ENCODE results near the gene TMEM273.

Gene TMEM273

DNA sequence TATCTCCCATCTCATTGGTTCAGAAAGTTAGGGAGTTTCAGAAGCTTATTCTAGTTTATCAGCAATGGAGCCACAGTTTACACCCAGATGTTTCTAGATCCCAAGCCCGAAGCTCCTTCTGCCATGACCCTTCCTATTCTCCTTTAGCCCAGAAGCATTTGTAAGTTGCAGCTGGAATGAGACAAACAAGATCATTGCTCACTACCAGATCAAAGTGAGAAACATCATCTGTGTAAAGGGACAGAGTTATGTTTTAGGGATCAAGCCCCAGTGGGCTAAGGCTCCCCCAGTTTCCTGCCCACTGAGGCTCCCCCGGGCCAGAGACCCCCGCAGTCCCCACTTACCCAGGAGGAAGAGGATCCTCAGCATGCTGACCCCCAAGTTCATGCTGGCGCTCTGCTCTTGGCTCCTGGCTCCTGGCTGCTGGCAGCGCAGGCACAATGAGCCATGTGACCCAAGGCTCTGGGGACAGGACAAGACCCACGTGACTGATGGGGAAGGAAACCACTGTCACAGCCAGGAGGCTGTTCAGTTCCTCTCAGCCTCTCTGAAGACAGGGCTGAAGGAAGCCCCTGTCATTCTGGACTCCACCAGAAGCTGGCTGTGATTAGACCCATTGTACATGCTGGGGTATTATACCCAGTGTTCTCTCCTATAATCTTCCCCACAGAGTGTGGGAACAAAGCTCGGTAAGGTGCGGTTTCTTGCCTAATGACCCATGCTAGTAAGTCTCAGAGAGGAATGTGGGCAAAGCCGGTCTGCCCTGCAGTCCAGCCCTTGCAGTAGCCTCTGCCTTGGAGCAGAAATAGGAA lies at the start of gene TMEM273:
Gene TMEM273 (minus strand): TSS at position 442 of the 812 bp plus-strand sequence. CDS start 55 bp downstream, at position 387.
- DNase-seq, result no peak

- no peak for DNase-seq
Observed at GRCh38 chr10:49237985-49238384, 49.8 kb upstream of the TMEM273 start.

GRCh38 chr10:49235392-49235791 lies 47.2 kb upstream of the TMEM273 start:
- DNase-seq, result no peak

- DNase-seq, result no peak
Observed at GRCh38 chr10:49231086-49231820, 43.1 kb upstream of the TMEM273 start.

- DNase-seq, result no peak
Observed at GRCh38 chr10:49230004-49230403, 41.8 kb upstream of the TMEM273 start.

DNA sequence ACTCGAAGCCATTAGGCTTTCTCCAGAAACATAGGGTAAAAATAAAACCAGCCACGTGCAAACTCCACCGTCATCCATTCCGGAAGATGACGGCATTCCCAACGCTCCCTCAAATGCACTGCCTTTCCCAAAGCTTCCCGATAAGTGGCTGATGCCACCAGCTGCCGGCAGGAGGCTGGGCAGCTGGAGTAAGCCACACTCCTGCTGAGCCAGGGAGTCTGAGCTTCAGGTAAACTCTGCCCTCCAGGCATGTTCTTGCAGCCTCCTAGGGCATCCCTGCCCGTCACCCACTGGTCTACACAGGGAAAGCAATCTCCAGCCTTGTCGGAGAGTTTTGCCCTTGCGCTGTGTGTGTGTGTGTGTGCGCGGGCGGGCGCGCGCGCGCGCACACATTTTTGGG lies 40.5 kb upstream of the TMEM273 start:
- DNase-seq, result no peak

DNA sequence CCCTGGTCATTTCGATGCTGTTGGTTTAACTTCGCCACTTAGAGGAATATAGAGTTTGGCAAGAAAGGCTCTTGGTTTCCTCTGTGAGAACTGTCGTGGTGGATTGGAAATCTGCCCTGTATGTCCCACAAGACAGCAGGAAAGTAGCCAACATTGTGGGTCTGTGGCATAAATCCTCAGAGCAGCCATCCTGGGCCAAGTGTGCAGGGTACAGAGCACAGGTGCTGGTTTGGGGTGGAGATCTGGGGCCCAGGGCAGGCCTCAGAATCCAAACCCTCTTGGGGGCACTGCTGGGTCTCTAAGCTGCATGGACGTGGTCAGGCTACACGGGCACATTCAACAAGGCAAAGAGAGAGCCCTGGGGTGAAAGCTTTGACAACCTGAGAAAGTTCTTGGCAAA lies 39.2 kb upstream of the TMEM273 start:
- no peak for DNase-seq

DNA sequence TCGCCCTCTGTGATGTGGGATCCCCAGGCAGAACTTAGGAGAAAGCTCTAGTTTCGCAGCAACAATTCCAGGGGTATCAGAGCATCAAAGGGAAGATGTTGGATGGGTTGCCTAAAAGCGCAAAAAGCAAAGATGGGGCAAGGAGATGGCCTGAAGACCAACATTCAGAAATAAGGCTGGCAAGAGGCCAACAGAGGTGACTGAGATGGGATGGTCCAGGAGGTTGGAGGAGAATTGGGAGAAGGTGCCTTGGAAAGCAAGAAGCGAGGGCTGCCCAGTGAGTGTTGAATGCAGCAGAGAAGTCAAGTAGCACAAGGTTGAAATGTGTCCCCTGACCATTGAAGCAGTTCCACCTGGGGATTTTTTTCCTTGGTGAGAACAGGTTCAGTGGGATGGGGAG lies 38.4 kb upstream of the TMEM273 start:
- DNase-seq, result no peak

DNA sequence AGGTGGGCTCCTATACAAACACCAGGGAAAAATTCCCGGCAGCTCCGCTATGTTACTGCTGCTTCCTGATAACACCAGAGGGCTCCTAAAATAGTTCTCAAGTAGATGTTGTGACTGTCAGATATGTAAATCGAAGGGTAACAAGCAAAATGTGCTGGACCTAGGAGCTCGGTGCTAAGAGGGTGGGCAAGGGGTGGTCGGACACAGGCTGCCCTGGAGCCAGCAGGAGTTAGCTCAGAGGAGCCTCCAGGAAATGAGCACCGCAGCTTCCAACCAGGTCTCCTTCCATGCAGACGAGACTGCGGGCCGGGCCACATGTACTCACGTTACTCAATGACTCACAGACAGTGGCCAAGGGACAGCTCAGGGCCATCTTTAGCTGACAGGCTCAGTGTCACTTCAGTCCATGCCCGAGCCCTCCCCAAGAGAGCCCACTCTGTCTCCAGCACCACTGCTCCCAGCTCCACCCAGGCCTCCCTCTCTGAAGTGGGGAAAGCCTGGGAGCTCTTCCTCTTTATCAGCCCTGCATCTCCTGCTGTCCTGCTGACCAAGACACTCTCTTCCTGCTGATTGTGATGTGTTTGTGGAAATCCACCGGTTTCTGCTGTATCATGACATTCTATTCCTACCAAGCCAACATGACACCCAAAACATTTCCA lies 37.2 kb upstream of the TMEM273 start:
- DNase-seq, result no peak

DNA sequence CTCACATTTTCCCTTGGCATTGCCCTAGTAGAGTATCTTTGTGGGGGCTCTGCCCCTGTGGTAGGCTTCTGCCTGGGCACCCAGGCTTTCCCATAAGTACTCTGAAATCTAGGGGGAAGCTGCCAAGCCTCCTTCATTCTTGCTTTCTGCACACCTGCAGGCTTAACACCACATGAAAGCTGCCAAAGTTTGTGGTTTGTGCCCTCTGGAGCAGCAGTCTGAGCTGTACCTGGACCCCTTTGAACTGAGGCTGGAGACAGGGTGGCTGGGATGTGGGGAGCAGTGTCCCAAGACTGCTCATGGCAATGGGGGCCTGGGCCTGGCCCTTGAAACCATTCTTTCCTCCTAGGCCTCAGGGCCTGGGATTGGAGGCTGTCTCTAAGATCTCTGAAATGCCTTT lies 35.0 kb upstream of the TMEM273 start:
- DNase-seq, result no peak

GRCh38 chr10:49222170-49222569 lies 34.0 kb upstream of the TMEM273 start:
- no peak for DNase-seq

DNA sequence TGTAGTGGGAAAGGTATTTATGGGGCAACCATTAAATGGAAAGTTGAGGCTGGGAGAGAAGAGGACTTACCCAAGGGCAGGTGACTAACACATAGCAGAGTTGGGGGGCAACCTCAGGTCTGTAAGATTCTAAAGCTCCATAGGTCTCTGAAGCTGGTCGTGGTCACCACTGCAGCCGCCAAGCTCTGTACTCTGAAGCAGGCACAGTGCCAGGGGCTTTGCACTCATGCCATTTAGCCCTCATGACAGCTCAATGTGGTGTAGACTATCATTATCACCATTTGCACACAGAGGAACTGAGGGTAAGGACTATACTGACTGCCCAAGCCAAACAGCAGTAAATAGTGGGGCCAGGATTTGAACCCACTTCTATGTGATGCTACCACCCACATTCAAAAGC lies 32.5 kb upstream of the TMEM273 start:
- DNase-seq, result no peak

- DNase-seq, result no peak
Observed at GRCh38 chr10:49220031-49220430, 31.8 kb upstream of the TMEM273 start.

- no peak for DNase-seq
Observed at GRCh38 chr10:49219248-49219647, 31.1 kb upstream of the TMEM273 start.

GRCh38 chr10:49218480-49218879 lies 30.3 kb upstream of the TMEM273 start:
- no peak for DNase-seq

DNA sequence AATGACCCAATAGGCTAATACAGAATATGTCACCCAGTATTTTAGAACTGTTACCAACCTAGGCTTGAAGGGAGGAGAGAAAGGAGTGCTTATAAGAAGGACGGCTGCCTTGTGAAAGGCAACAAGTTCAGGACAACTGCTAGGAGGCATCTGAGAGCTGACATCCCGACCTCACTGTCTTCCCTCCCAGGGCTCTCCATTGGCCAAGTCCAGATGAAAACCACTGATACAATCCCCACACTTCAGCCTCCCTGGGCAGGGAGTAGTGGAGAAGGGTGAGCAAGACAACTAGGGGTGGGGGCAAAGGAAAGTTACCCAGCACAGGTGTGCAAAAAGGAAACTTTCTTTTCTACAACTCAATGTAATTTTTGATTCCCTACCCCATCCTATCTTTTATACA lies 29.5 kb upstream of the TMEM273 start:
- DNase-seq, result no peak

DNA sequence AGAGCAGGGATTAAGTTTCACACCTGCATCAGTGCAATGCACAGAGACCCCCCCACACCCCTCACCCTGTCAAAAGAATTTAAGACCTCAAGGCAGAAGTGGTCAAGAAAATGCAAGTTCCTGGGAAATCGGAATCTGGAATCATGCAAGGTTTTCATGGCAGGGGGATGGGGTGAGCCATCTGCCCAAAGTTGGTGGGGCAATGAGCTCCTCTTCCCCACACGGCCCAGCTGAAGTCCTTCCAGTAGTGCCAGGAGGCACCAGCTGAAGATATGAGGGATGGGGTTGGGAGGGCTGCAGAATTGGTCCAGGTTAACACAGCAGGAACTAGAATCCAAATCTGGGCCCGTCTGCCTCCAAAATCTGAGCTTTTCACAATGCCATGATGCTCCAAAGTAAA lies 25.0 kb upstream of the TMEM273 start:
- no peak for DNase-seq

GRCh38 chr10:49212783-49213182 lies 24.6 kb upstream of the TMEM273 start:
- no peak for DNase-seq

DNA sequence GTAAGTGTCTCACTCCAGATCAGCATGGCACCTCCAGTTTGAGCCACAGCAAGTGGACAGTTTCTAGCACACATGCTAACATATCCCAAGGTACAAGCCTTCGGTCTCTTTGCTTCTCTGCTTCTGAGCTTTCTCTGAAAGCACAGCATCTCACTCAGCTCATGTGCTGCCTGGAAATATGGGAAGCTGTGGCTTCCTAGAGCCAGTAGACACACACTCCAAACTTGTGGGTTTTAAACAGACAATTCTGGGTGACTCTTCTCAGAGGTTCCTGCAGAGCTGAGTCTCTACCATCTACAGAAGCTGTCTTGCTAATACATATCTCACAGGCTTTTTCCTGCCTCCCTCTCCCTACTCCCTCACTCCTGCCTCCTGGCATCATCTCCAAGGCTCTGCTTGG lies 23.9 kb upstream of the TMEM273 start:
- DNase-seq, result no peak

DNA sequence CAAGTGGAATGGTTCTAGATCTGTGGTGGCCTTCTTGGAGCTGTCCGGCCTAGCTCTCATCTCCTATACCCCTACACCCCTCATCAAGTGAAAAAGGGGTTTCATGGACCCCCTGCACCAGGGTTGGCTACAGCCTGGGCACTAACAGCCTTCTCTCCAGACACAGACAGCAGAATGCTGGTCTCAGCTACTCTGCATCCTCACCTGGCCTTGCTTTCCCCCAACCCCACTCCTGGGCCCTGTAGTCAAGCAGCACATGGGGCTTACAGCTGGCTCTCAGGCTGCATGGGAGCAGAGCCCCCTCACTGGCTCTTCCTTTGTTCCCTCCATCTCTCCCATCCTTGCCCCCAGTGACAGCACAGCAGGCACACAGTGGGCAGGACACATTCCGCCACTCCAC lies 20.8 kb upstream of the TMEM273 start:
- DNase-seq, result no peak

DNA sequence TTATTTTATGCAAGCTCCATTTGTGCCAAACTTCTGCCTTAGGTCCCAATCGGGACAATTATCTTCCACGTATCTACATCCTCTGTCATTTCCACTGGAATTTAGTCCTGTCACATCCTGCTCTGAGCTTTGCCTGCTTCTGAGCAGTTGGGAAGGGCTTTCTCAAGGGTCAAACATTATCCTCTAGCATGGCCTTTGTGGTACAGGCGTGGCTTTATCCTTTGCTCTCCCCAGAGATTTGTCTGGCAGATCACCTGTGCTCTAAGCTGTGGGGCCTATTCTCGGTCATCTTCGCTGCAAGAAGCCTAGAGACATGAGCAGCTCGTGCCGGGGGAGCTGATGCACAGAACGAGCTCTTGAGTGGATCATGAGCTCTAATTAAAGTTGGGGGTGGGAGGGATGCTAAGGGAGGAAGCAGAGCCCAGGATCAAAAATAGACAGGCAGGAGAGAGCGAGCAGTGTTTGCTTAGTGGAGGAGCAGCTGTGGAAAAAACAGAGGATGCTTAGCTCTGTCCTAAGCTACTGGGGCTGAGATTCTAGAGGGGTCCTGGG lies 19.8 kb upstream of the TMEM273 start:
- no peak for DNase-seq

GRCh38 chr10:49207113-49207512 lies 18.9 kb upstream of the TMEM273 start:
- DNase-seq, result no peak

GRCh38 chr10:49205206-49205605 lies 17.0 kb upstream of the TMEM273 start:
- DNase-seq, result no peak

DNA sequence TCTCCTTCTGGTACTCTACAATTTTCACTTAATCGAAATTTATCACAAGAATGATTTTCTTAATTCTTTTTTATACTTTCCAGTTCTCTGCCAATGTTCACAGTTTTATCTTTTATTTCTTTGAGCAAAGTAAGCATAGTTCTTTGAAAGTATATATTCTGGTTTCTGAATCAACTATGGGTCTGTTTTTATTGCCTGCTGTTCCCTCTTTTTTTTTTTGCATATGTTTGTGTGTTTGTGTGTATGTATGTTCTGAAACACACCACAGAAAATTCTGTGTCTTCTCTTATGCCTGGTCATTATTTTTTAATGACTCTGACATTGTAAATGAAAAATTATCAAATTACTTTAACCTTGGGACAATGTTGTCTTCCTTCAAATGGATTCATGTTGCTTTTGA lies 15.9 kb upstream of the TMEM273 start:
- DNase-seq, result no peak
